Panc1 (cell line): ENCODE measurements around the gene KPNB1. TPM values are rescaled to one million over a fixed set of nuclear protein-coding genes. Genes with fewer than 3 reads are reported as not detected.

Experiments
- ATAC-seq: fragments of 200-7000 bp; cut with Tn5 transposase; 2 replicates; pipeline ENCODE4 v1.9.1; 2020; ENCODE audit warnings: mild to moderate bottlenecking, moderate library complexity
- BruUV-seq: library from RNA; stranded (reverse); fragments of 400-500 nt; replicated peaks from 2 replicates; lab custom pipeline; 2021; lab: Mats Ljungman, UMichigan
- CTCF ChIA-PET: fragments of 300-600 bp; sonication (Branson Sonifier 250); formaldehyde crosslinking; loops from one replicate; lab custom pipeline; 2022; ENCODE audit warnings: antibody characterized with exemption; lab: Charles Lee
- POLR2A ChIA-PET: fragments of 300-600 bp; sonication (Branson Sonifier 250); formaldehyde crosslinking; loops from one replicate; lab custom pipeline; 2022; ENCODE audit warnings: antibody characterized with exemption; lab: Charles Lee
- DNase-seq: peaks from one replicate; pipeline ENCODE4 v3.0.0-alpha.2; 2010; ENCODE audit warnings: low read depth, low spot score
- H3K27ac ChIP-seq: 2 replicates; pipeline ENCODE4 v1.5.1; 2011; ENCODE audit warnings: mild to moderate bottlenecking, low read length, inconsistent platforms
- H3K27me3 ChIP-seq: fragments of 200-500 bp; sonication (Bioruptor generic); 2 replicates; pipeline ENCODE4 v1.6.0; 2014; ENCODE audit warnings: low read length, inconsistent platforms; ENCODE audit not compliant: control insufficient read depth, insufficient read depth
- H3K36me3 ChIP-seq: fragments of 200-500 bp; sonication (Bioruptor generic); 2 replicates; pipeline ENCODE4 v1.5.1; 2014; ENCODE audit warnings: inconsistent platforms, mild to moderate bottlenecking, low read length, moderate library complexity; ENCODE audit not compliant: control insufficient read depth, insufficient read depth
- H3K4me1 ChIP-seq: 2 replicates; pipeline ENCODE4 v1.5.1; 2011; ENCODE audit warnings: inconsistent platforms, mild to moderate bottlenecking, low read length, moderate library complexity; ENCODE audit not compliant: control insufficient read depth, insufficient read depth
- H3K4me3 ChIP-seq, 2 experiments: 2 replicates each; pipeline ENCODE4 v1.5.1; 2011 to 2012; ENCODE audit warnings: low read depth in 2 of 2, low read length in 2 of 2, mild to moderate bottlenecking in 2 of 2, inconsistent platforms in 1 of 2, moderate library complexity in 1 of 2
- H3K9me3 ChIP-seq: fragments of 200-500 bp; sonication (Bioruptor generic); 2 replicates; pipeline ENCODE4 v1.5.1; 2014; ENCODE audit warnings: low read depth, mild to moderate bottlenecking, inconsistent platforms, low read length, moderate library complexity; ENCODE audit not compliant: control insufficient read depth, insufficient read depth
- POLR2AphosphoS5 ChIP-seq: IDR thresholded peaks from 2 replicates; pipeline ENCODE4 v1.6.1; 2012; ENCODE audit warnings: mild to moderate bottlenecking, low read depth, low read length, moderate library complexity
- SIN3A ChIP-seq: IDR thresholded peaks from 2 replicates; pipeline ENCODE4 v1.6.1; 2012; ENCODE audit warnings: low read depth, mild to moderate bottlenecking, low read length, moderate library complexity, borderline replicate concordance; ENCODE audit not compliant: insufficient read depth
- TCF7L2 ChIP-seq: IDR thresholded peaks from 2 replicates; pipeline ENCODE4 v1.6.1; 2011; ENCODE audit warnings: mild to moderate bottlenecking, low read depth, low read length, inconsistent platforms
- in situ Hi-C: cut with HindIII; loops from 2 replicates; pipeline ENCODE4 v1.10.0; 2016; ENCODE audit warnings: low sequenced_read_pairs, low pct_unique_long_range_greater_than_20kb
- intact Hi-C: fragments of 100-400 bp; cut with micrococcal nuclease; formaldehyde crosslinking; loops from one replicate; pipeline ENCODE4 v1.10.0; 2022; ENCODE audit not compliant: unreplicated experiment
- total RNA-seq: library from RNA; stranded (reverse); gene quantifications from one replicate; pipeline ENCODE4 v1.2.1, GENCODE V29; 2021; ENCODE audit not compliant: unreplicated experiment
- TF ChIP-seq, protein P1 (sequence below), 2 experiments: IDR thresholded peaks; 2 replicates each; pipeline ENCODE4 v1.6.1; 2011 to 2012; ENCODE audit warnings: low read depth in 2 of 2, control low read depth in 1 of 2, low read length in 1 of 2, mild to moderate bottlenecking in 1 of 2, moderate library complexity in 1 of 2; ENCODE audit not compliant: insufficient read depth in 1 of 2
- TF ChIP-seq, protein P2 (sequence below): fragments of 450-650 bp; IDR thresholded peaks from 2 replicates; pipeline ENCODE4 v1.5.1; 2017; ENCODE audit warnings: mild to moderate bottlenecking

KPNB1 gene
- total RNA-seq, 1 experiment from 2014 or later: 666 TPM

DNA sequence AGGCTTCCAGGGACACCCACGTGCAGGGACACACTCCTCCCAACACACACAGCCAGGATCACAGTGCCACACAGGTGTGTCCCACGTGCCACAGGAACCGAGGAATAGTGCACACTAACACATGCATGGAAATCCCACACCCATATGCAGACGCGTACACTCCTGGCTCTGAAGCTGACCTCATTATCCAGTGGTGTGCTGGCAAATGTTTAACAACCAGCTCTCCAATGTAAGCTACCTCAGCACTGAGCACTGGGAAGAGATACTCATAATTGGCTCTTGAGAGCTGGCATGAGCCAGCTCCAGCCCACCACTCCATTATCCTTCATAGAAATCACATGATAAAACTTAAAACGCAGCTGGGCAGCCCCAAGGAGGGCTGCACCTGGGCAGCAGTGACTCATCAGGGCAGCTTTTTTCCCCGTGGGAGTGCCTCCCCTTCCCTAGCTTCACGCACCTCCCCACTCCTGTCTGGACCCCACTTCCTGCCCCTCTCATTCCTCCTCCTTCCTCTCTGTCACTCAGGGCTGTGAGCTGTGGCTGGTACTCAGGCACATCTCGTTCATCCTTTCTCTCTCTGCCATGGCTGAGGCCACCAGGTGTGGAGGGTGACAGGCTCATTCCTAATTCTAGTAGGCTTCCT, 68.4 kb downstream of the KPNB1 start:
- Histone ChIP-seq H3K4me3 (no peak overlapping the region), H3K4me1 (peaks cover 3% of the 10 kb centered on the region; the same call in 1 of the 2 replicates), H3K36me3 (no peaks in the 10 kb centered on the region), H3K27ac (no peak overlapping the region), H3K27me3 (no peaks in the 10 kb centered on the region), H3K9me3 (no peaks in the 10 kb centered on the region)
- TF ChIP-seq, protein P1, sequence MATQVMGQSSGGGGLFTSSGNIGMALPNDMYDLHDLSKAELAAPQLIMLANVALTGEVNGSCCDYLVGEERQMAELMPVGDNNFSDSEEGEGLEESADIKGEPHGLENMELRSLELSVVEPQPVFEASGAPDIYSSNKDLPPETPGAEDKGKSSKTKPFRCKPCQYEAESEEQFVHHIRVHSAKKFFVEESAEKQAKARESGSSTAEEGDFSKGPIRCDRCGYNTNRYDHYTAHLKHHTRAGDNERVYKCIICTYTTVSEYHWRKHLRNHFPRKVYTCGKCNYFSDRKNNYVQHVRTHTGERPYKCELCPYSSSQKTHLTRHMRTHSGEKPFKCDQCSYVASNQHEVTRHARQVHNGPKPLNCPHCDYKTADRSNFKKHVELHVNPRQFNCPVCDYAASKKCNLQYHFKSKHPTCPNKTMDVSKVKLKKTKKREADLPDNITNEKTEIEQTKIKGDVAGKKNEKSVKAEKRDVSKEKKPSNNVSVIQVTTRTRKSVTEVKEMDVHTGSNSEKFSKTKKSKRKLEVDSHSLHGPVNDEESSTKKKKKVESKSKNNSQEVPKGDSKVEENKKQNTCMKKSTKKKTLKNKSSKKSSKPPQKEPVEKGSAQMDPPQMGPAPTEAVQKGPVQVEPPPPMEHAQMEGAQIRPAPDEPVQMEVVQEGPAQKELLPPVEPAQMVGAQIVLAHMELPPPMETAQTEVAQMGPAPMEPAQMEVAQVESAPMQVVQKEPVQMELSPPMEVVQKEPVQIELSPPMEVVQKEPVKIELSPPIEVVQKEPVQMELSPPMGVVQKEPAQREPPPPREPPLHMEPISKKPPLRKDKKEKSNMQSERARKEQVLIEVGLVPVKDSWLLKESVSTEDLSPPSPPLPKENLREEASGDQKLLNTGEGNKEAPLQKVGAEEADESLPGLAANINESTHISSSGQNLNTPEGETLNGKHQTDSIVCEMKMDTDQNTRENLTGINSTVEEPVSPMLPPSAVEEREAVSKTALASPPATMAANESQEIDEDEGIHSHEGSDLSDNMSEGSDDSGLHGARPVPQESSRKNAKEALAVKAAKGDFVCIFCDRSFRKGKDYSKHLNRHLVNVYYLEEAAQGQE (IDR thresholded peaks at IDR 0.05; ENCODE audit: insufficient read depth in 1 of 2, low read depth in 2 of 2, low read length in 1 of 2): no peak
- TF ChIP-seq SIN3A (no peak), TCF7L2 (no peak), POLR2AphosphoS5 (no peak)
- TF ChIP-seq, protein P2, sequence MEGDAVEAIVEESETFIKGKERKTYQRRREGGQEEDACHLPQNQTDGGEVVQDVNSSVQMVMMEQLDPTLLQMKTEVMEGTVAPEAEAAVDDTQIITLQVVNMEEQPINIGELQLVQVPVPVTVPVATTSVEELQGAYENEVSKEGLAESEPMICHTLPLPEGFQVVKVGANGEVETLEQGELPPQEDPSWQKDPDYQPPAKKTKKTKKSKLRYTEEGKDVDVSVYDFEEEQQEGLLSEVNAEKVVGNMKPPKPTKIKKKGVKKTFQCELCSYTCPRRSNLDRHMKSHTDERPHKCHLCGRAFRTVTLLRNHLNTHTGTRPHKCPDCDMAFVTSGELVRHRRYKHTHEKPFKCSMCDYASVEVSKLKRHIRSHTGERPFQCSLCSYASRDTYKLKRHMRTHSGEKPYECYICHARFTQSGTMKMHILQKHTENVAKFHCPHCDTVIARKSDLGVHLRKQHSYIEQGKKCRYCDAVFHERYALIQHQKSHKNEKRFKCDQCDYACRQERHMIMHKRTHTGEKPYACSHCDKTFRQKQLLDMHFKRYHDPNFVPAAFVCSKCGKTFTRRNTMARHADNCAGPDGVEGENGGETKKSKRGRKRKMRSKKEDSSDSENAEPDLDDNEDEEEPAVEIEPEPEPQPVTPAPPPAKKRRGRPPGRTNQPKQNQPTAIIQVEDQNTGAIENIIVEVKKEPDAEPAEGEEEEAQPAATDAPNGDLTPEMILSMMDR: no peak
- ATAC-seq (peak; percentile 25; the same call in 1 of the 2 replicates), DNase-seq (no peak)
- in situ Hi-C loops (no loop called here), intact Hi-C loops (no loop called here)
- POLR2A ChIA-PET: no interaction called here
- no TSS peak for BruUV-seq
- CTCF ChIA-PET: interaction anchor here (0.9 kb wide), 1 partner anchor 83 kb away, joined by 3 read pairs; no protein-coding TSS in a partner anchor

DNA sequence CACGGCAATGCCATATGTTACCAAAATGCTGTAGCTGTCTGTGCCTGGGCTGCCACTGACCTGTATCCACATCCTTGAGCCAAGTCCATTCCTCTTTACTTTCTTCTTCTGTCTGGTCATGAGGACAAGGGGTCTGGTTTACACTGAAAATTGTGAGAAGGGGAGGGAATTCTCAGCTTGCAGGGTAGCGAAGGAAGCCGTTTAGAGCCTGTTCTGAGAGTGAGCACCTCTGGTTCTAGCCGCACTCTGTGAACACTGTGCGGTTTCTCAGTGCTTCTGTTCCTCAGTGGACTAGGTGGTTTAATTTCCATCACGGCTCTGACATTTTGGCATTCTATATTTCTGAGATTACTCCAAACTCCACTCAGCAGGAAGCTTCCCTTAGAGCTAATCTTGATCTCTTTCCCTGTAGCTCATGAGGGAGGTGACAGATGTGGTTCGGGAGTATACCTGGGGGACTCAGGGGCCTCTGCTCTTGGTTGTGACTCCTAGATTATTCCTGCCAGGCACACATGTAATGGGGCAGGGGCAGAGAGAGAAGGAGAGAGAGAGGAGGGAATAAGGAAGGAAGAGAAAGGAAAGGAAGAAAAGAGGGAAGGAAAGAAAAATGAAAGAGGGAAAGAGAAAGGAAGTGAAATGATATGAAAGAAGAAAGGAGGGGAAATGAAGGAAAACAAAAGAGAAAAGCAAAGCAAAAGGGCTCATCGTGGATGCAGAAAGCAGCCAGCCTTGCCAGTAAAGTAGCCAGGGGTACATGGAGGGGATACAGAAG, 69.1 kb downstream of the KPNB1 start:
- intact Hi-C loops (no loop called here), in situ Hi-C loops (no loop called here)
- no peaks in the 10 kb centered on the region for H3K36me3 ChIP-seq
- H3K9me3 ChIP-seq: no peaks in the 10 kb centered on the region
- H3K27ac ChIP-seq: no peak overlapping the region
- ATAC-seq: no peak
- no peak for DNase-seq
- ChIA-PET CTCF (interaction anchor here (0.9 kb wide), 1 partner anchor 83 kb away, joined by 3 read pairs; no protein-coding TSS in a partner anchor), POLR2A (no interaction called here)
- H3K4me3 ChIP-seq: no peak overlapping the region
- no peak for TF ChIP-seq TCF7L2
- TF ChIP-seq, protein P2: no peak
- TF ChIP-seq, protein P1 (IDR thresholded peaks at IDR 0.05; ENCODE audit: insufficient read depth in 1 of 2, low read depth in 2 of 2, low read length in 1 of 2): no peak
- no peak for TF ChIP-seq SIN3A
- TF ChIP-seq POLR2AphosphoS5: no peak
- H3K4me1 ChIP-seq: peaks cover 3% of the 10 kb centered on the region; the same call in 1 of the 2 replicates
- H3K27me3 ChIP-seq: no peaks in the 10 kb centered on the region
- BruUV-seq: no TSS peak
